HG02642 (cell line): ENCODE results near the gene ZNF616.

Experiments
- ATAC-seq: cut with Tn5 transposase; IDR thresholded peaks from one replicate; pipeline ENCODE4 v1.9.1; 2021; ENCODE audit warnings: mild to moderate bottlenecking; ENCODE audit not compliant: unreplicated experiment, poor library complexity

ZNF616 gene

GRCh38 chr19:52139252-52140031 is at the start of gene ZNF616:
Gene ZNF616 (minus strand): TSS chr19:52139938. CDS start chr19:52130512, 9,426 bp downstream.
- peak; percentile 74 for ATAC-seq

- ATAC-seq = peak; percentile 2
Observed at GRCh38 chr19:52188822-52189734, 49.3 kb upstream of the ZNF616 start.

GRCh38 chr19:52187407-52187806 is 47.7 kb upstream of the ZNF616 start:
- no peak for ATAC-seq

- ATAC-seq = no peak
Observed at GRCh38 chr19:52176574-52176973, 36.8 kb upstream of the ZNF616 start.

GRCh38 chr19:52172347-52172746 is 32.6 kb upstream of the ZNF616 start:
- no peak for ATAC-seq

- peak; percentile 90 for ATAC-seq
Observed at GRCh38 chr19:52171321-52172169, 31.8 kb upstream of the ZNF616 start, which contains the start of gene ZNF836. Gene ZNF836 (minus strand): TSS chr19:52171621. CDS start chr19:52168072, 3,549 bp downstream.

- ATAC-seq = peak; percentile 29
Observed at GRCh38 chr19:52170863-52171320, 31.2 kb upstream of the ZNF616 start.

- no peak for ATAC-seq
Observed at GRCh38 chr19:52170304-52170703, 30.6 kb upstream of the ZNF616 start.

- ATAC-seq = no peak
Observed at GRCh38 chr19:52155596-52156359, 16.0 kb upstream of the ZNF616 start.

- ATAC-seq = no peak
Observed at GRCh38 chr19:52148256-52148655, 8.5 kb upstream of the ZNF616 start.

- no peak for ATAC-seq
Observed at GRCh38 chr19:52142001-52142595, 2.4 kb upstream of the ZNF616 start.

- no peak for ATAC-seq
Observed at GRCh38 chr19:52141203-52141602, 1.5 kb upstream of the ZNF616 start.

GRCh38 chr19:52140032-52140710 is 433 bp upstream of the ZNF616 start:
- peak; percentile 95 for ATAC-seq

- no peak for ATAC-seq
Observed at GRCh38 chr19:52138983-52139251, 821 bp downstream of the ZNF616 start.

- no peak for ATAC-seq
Observed at GRCh38 chr19:52138278-52138982, 1.3 kb downstream of the ZNF616 start.

- no peak for ATAC-seq
Observed at GRCh38 chr19:52120286-52120685, 19.5 kb downstream of the ZNF616 start.

- no peak for ATAC-seq
Observed at GRCh38 chr19:52115526-52116053, 24.1 kb downstream of the ZNF616 start.

- no peak for ATAC-seq
Observed at GRCh38 chr19:52114691-52115090, 25.0 kb downstream of the ZNF616 start.
